ENCODE results near the gene LEMD1. TPM values are rescaled to one million over a fixed set of nuclear protein-coding genes. Genes with fewer than 3 reads are reported as not detected.
"Not testable (repeated sequence)": the region's sequence is repeated elsewhere in the genome, so short reads cannot be mapped to it uniquely, and the experiment has no call there.

LEMD1 gene
- total and polyA plus RNA-seq, 4 donors = not detected

GRCh38 chr1:205435578-205436573 lies 14.0 kb upstream of the LEMD1 start:
- DNase-seq (peak in 1 of 2 donors; percentile 45), ATAC-seq (ENCODE audit: low FRiP score) (no peak)
- H3K4me1 ChIP-seq (ENCODE audit: control insufficient read depth in 1 of 2, insufficient read depth in 2 of 2, low read length in 2 of 2) = no peaks in the 10 kb centered on the region
- H3K36me3 ChIP-seq (ENCODE audit: control insufficient read depth in 1 of 2, insufficient read depth in 2 of 2, low read length in 1 of 2) = no peaks in the 10 kb centered on the region
- 59 to 65% methylated on average over 11 of the region's 11 CpGs for WGBS, 2 donors
- H3K4me3 ChIP-seq (ENCODE audit: low read length in 2 of 2) = no peak overlapping the region
- H3K27ac ChIP-seq (ENCODE audit: low read depth in 1 of 2, low read length in 2 of 2) = no peak overlapping the region
- H3K9me3 ChIP-seq (ENCODE audit: control insufficient read depth, low read length) = no peaks in the 10 kb centered on the region
- no peaks in the 10 kb centered on the region for H3K27me3 ChIP-seq (ENCODE audit: control insufficient read depth in 1 of 2, insufficient read depth in 2 of 2, low read length in 1 of 2)
- intact Hi-C loops (cut with DNase I) = loop anchor here (5.0 to 10.0 kb wide), 2 partner anchors 46 to 161 kb away; no protein-coding TSS in a partner anchor

DNA sequence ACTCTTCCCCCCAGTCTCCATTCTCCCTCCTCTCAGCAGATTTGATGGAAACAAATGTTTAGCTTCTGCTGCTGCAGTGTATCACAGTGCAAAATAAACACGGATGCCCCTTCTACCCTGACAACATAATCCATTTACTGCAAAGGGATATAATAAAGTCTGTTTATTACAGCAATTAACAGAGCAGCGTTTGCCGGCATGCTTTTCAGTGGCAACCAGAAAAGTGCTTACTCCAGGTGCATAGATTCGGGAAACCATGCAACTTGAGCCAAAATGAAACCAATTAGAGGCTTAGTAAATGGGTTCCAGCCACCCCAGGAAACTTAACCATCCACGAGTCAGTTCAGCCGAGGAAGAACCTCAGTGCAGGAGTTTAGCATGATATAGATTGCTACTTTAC lies 12.9 kb upstream of the LEMD1 start:
- no peaks in the 10 kb centered on the region for H3K36me3 ChIP-seq (ENCODE audit: control insufficient read depth in 1 of 2, insufficient read depth in 2 of 2, low read length in 1 of 2)
- no peak overlapping the region for H3K27ac ChIP-seq (ENCODE audit: low read depth in 1 of 2, low read length in 2 of 2)
- H3K4me3 ChIP-seq (ENCODE audit: low read length in 2 of 2) = no peak overlapping the region
- intact Hi-C loops (cut with DNase I) = loop anchor here (5.0 to 10.0 kb wide), 3 partner anchors 48 to 160 kb away; no protein-coding TSS in a partner anchor
- WGBS, 2 donors = 82 to 86% methylated on average over 6 of the region's 6 CpGs
- ATAC-seq (ENCODE audit: low FRiP score) = no peak
- DNase-seq = no peak
- no peaks in the 10 kb centered on the region for H3K9me3 ChIP-seq (ENCODE audit: control insufficient read depth, low read length)
- no peaks in the 10 kb centered on the region for H3K27me3 ChIP-seq (ENCODE audit: control insufficient read depth in 1 of 2, insufficient read depth in 2 of 2, low read length in 1 of 2)
- H3K4me1 ChIP-seq (ENCODE audit: control insufficient read depth in 1 of 2, insufficient read depth in 2 of 2, low read length in 2 of 2) = no peaks in the 10 kb centered on the region

GRCh38 chr1:205432692-205433091 lies 10.8 kb upstream of the LEMD1 start:
- intact Hi-C loops (cut with DNase I) = loop anchor here in 1 of 2 donors (5.0 to 10.0 kb wide), 2 partner anchors 80 to 158 kb away; no protein-coding TSS in a partner anchor
- 86 to 94% methylated on average over 1 of the region's 1 CpG for WGBS, 2 donors
- DNase-seq = not testable (repeated sequence)

GRCh38 chr1:205432116-205432515 lies 10.3 kb upstream of the LEMD1 start:
- ATAC-seq (ENCODE audit: low FRiP score) = no peak
- no peak overlapping the region for H3K27ac ChIP-seq (ENCODE audit: low read depth in 1 of 2, low read length in 2 of 2)
- no peaks in the 10 kb centered on the region for H3K27me3 ChIP-seq (ENCODE audit: control insufficient read depth in 1 of 2, insufficient read depth in 2 of 2, low read length in 1 of 2)
- H3K36me3 ChIP-seq (ENCODE audit: control insufficient read depth in 1 of 2, insufficient read depth in 2 of 2, low read length in 1 of 2) = no peaks in the 10 kb centered on the region
- no peaks in the 10 kb centered on the region for H3K4me1 ChIP-seq (ENCODE audit: control insufficient read depth in 1 of 2, insufficient read depth in 2 of 2, low read length in 2 of 2)
- no peak for DNase-seq
- intact Hi-C loops (cut with DNase I) = loop anchor here in 1 of 2 donors (5.0 to 10.0 kb wide), 2 partner anchors 80 to 157 kb away; no protein-coding TSS in a partner anchor
- H3K9me3 ChIP-seq (ENCODE audit: control insufficient read depth, low read length) = no peaks in the 10 kb centered on the region
- no peak overlapping the region for H3K4me3 ChIP-seq (ENCODE audit: low read length in 2 of 2)
- 72 to 79% methylated on average over 2 of the region's 2 CpGs for WGBS, 2 donors

More at GRCh38 chr1:205432692-205433091, 10.8 kb upstream of the LEMD1 start:
- H3K4me1 ChIP-seq (ENCODE audit: control insufficient read depth in 1 of 2, insufficient read depth in 2 of 2, low read length in 2 of 2); H3K27me3 ChIP-seq (ENCODE audit: control insufficient read depth in 1 of 2, insufficient read depth in 2 of 2, low read length in 1 of 2); H3K9me3 ChIP-seq (ENCODE audit: control insufficient read depth, low read length); ATAC-seq (ENCODE audit: low FRiP score); H3K36me3 ChIP-seq (ENCODE audit: control insufficient read depth in 1 of 2, insufficient read depth in 2 of 2, low read length in 1 of 2); H3K27ac ChIP-seq (ENCODE audit: low read depth in 1 of 2, low read length in 2 of 2); H3K4me3 ChIP-seq (ENCODE audit: low read length in 2 of 2): not testable (repeated sequence)

- Histone ChIP-seq H3K27ac (ENCODE audit: low read depth in 1 of 2, low read length in 2 of 2) (no peak overlapping the region), H3K9me3 (ENCODE audit: control insufficient read depth, low read length) (no peaks in the 10 kb centered on the region), H3K27me3 (ENCODE audit: control insufficient read depth in 1 of 2, insufficient read depth in 2 of 2, low read length in 1 of 2) (no peaks in the 10 kb centered on the region), H3K4me1 (ENCODE audit: control insufficient read depth in 1 of 2, insufficient read depth in 2 of 2, low read length in 2 of 2) (no peaks in the 10 kb centered on the region), H3K36me3 (ENCODE audit: control insufficient read depth in 1 of 2, insufficient read depth in 2 of 2, low read length in 1 of 2) (no peaks in the 10 kb centered on the region), H3K4me3 (ENCODE audit: low read length in 2 of 2) (peak overlapping the region; percentile 14 to 55)
- DNase-seq = peak; percentile 65 to 85
- ATAC-seq (ENCODE audit: low FRiP score) = peak; percentile 66
- 5 to 7% methylated on average over 24 to 32 of the region's 32 CpGs for WGBS, 2 donors
- intact Hi-C loops (cut with DNase I) = loop anchor here (1.0 to 10.0 kb wide), 4 partner anchors 76 to 156 kb away; no protein-coding TSS in a partner anchor
Measured at GRCh38 chr1:205430696-205431305, 8.9 kb upstream of the LEMD1 start.

GRCh38 chr1:205429762-205430695 lies 8.2 kb upstream of the LEMD1 start:
- 57 to 59% methylated on average over 29 of the region's 29 CpGs for WGBS, 2 donors
- intact Hi-C loops (cut with DNase I) = loop anchor here (1.0 to 10.0 kb wide), 5 partner anchors 42 to 155 kb away; no protein-coding TSS in a partner anchor

GRCh38 chr1:205424901-205425600 lies 3.2 kb upstream of the LEMD1 start:
- Histone ChIP-seq H3K27ac (ENCODE audit: low read depth in 1 of 2, low read length in 2 of 2) (no peak overlapping the region), H3K9me3 (ENCODE audit: control insufficient read depth, low read length) (no peaks in the 10 kb centered on the region), H3K36me3 (ENCODE audit: control insufficient read depth in 1 of 2, insufficient read depth in 2 of 2, low read length in 1 of 2) (no peaks in the 10 kb centered on the region), H3K4me3 (ENCODE audit: low read length in 2 of 2) (no peak overlapping the region), H3K4me1 (ENCODE audit: control insufficient read depth in 1 of 2, insufficient read depth in 2 of 2, low read length in 2 of 2) (no peaks in the 10 kb centered on the region), H3K27me3 (ENCODE audit: control insufficient read depth in 1 of 2, insufficient read depth in 2 of 2, low read length in 1 of 2) (peaks cover 0 to 1% of the 10 kb centered on the region in 2 donors)
- DNase-seq = no peak
- ATAC-seq (ENCODE audit: low FRiP score) = no peak
- intact Hi-C loops (cut with DNase I) = loop anchor here in 1 of 2 donors (5.0 kb wide), 1 partner anchor 47 kb away; no protein-coding TSS in a partner anchor
- WGBS, 2 donors = 70 to 71% methylated on average over 8 of the region's 8 CpGs

More at GRCh38 chr1:205429762-205430695, 8.2 kb upstream of the LEMD1 start:
- DNase-seq (no peak), ATAC-seq (ENCODE audit: low FRiP score) (no peak)
- H3K27ac ChIP-seq (ENCODE audit: low read depth in 1 of 2, low read length in 2 of 2) = no peak overlapping the region
- H3K27me3 ChIP-seq (ENCODE audit: control insufficient read depth in 1 of 2, insufficient read depth in 2 of 2, low read length in 1 of 2) = no peaks in the 10 kb centered on the region
- no peaks in the 10 kb centered on the region for H3K9me3 ChIP-seq (ENCODE audit: control insufficient read depth, low read length)
- peak overlapping the region; percentile 14 to 55 for H3K4me3 ChIP-seq (ENCODE audit: low read length in 2 of 2)
- H3K4me1 ChIP-seq (ENCODE audit: control insufficient read depth in 1 of 2, insufficient read depth in 2 of 2, low read length in 2 of 2) = no peaks in the 10 kb centered on the region
- H3K36me3 ChIP-seq (ENCODE audit: control insufficient read depth in 1 of 2, insufficient read depth in 2 of 2, low read length in 1 of 2) = no peaks in the 10 kb centered on the region

Measured in aorta (tissue), 5 donors.